ENCODE measurements around the gene COIL.

The COIL gene

DNA sequence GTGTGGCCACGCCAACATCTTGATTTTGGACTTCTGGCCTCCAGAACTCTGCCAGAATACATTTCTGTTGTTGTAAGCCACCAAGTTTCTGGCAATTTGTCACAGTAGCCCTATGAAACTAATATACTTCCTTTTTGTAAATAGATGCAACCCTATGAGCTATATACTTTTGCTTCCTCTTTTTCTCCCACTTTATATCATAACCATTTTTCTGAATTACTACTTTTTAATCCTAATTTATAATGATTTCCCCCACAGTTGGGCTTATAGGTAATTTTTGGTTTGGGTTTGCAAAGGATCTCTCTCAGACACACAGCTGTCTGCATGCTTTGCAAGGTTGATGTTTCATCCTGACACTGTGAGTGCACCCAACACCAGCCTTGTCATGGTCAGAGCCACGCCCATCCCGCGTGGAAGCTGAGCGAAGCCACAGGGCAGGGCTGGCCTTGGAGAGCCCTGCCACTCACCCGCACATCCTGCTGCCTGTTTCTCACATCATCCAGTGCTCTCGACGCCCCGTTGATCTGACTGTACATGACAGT, 52.8 kb downstream of the COIL start:
- no peak for DNase-seq (ENCODE audit: low read depth)

DNA sequence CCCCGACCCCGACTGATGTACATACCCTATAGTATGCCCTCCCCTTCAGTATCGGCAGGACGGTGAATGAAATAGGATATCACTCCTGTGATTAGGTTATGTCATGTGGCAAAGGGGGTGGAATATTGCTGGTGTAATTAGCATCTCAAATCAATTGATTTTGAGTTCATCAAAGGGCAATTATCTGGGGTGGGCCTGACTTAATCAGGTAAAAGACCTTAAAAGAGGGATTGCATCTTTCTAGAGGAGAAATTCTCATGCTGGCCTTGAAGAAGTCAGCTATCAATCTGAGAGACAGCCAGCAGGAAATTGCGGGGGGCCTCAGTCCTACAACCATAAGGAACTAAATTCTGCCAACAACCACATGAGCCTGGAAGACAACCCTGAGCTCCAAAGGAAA, 57.3 kb downstream of the COIL start:
- no peak for DNase-seq (ENCODE audit: low read depth)

- no peak for DNase-seq (ENCODE audit: low read depth)
Measured at GRCh38 chr17:56902348-56902747, 58.5 kb downstream of the COIL start.

DNA sequence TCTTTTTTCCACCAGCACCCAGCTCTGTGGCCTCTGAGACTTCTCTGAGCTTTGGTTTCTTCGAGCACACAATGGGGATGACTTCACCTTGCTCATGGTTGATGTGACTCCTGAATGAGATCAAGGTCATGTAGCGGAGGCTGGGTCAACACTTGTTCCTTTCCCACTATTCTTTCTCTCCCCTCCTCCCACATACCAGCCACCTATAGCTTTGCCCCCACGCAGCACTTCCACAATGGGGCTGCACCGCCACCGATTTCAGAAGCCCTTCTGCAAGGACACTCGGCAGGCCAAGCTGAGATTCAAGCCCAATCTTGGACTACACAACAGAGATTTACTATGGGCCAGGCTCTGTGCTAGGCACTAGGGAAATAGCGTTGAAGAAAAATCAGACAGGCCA, 61.4 kb downstream of the COIL start:
- DNase-seq (ENCODE audit: low read depth) = no peak

- DNase-seq (ENCODE audit: low read depth) = no peak
Measured at GRCh38 chr17:56898874-56899273, 62.0 kb downstream of the COIL start.

DNA sequence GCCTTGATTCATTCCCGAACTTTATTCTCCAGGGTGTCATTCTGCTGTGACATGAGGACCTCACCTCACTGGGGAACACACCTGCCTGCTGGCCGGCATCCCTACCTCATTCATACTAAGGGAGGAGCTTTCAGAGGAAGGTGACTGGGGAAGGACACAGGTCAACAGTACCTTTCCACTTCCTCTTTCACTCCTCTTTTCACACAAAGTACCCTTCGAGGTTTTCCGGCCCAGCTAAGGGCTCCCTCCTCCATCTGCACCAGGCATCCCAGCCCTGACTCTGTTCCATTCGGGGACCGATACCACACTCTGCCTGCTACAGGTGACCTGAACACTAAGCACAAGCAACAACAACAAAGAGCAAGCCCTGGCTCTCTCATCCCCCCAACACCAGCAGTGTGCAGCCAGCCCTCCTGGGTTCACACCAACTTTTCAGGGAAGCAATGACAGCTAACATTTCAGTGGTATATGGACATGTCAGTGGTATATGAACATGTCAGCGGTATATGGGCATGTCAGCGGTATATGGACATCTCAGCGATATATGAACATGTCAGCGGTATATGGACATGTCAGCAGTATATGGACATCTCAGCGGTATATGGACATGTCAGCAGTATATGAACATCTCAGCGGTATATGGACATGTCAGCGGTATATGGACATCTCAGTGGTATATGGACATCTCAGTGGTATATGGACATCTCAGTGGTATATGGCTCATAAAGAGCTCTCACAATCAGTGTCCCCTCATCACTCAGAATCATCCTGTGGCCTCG, 63.0 kb downstream of the COIL start:
- no peak for DNase-seq (ENCODE audit: low read depth)

GRCh38 chr17:56896968-56897359, 63.9 kb downstream of the COIL start:
- no peak for DNase-seq (ENCODE audit: low read depth)

DNA sequence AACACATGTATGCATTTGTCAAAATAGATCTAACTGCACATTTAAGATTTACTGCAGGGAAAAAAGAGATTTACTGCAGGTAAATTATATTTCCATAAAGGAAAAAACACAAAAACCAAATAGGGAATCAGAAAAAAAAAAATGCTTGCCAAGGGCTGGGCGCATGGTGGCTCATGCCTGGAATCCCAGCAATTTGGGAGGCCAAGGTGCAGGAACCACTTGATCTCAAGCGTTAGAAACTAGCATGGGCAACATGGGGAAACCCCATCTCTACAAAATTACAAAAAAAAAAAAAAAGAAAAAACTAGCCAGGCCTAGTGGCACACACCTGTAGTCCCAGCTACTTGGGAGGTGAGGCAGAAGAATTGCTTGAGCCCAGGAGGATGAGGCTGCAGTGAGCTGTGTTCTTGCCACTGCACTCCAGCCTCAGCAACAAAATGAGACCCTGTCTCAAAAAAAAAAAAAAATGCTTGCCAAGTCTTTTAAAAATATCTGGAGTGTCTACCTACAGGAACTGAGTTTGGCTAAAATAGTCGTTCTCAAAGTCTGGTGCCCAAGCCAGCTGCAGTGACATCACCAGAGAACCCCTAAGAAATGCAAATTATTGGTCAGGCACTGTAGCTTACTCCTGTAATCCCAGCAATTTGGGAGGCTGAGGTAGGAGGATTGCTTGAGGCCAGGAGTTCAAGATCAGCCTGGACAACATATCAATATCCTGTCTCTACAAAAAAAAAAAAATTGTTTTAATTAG, 64.5 kb downstream of the COIL start:
- DNase-seq (ENCODE audit: low read depth) = no peak

DNA sequence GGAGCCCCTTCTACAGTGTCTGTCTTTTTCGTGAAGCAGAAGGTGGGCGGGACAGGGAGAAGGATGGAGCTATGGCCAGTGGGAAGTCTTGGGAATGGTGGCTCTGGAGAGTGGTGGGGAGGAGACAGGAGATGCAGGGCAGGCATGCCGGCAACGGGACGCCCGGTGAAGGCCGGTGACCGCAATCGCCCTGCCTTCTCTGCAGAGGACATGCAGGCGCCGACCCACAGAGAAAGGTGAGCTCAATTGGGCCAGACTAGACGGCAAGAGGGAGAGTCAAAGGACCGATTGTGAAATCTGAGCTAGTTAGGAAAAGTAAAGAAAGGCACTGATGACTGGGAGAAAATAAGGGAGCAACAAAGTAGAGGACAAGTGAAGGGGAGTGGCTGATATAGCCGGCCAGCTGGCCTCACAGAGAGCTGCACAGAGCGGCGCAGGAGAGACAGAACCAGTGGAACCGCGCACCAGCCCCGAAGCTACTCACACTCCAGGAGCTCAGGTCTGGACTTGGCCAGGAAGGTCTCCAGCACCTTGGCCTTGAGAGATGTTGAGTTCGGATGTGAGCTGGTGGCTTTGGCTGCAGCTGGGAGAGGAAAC, 65.9 kb downstream of the COIL start:
- DNase-seq (ENCODE audit: low read depth) = no peak

- no peak for DNase-seq (ENCODE audit: low read depth)
Measured at GRCh38 chr17:56893503-56893902, 67.3 kb downstream of the COIL start.

DNA sequence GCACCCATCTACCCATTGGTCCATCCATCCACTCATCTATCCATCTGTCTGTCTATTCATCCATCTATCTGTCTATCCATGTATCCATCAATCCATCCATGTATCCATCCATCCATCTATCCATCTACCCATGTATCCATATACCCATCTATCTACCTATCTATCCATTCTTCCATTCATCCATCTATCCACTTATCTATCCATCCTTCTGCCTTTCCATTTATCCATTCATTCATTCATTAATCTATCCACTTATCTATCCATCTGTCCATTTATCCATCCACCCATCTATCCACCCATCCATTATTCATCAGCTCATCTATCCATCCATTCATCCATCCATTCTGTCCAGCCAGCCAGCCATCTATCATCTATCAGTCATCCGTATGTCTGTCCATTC, 68.5 kb downstream of the COIL start:
- no peak for DNase-seq (ENCODE audit: low read depth)

DNA sequence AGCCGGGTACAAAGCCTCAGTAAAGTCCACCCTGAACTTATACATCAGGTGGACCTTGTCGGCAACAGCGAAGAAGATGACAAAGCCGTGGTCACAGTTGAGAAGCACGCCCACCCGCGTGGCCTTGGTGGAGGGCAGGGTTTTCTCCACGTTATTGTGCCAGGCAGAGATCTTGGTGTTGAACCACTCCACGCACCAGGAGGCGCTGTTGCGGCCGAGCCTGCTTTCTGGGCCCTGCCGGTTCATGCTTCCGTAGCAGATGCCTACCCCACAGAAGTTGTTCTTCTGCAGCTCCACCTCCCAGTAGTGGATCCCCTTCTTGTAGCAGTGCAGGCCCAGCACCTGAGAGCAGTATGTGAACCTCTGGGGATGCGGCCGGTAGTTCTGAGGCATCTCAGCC, 69.1 kb downstream of the COIL start:
- DNase-seq (ENCODE audit: low read depth) = no peak

DNA sequence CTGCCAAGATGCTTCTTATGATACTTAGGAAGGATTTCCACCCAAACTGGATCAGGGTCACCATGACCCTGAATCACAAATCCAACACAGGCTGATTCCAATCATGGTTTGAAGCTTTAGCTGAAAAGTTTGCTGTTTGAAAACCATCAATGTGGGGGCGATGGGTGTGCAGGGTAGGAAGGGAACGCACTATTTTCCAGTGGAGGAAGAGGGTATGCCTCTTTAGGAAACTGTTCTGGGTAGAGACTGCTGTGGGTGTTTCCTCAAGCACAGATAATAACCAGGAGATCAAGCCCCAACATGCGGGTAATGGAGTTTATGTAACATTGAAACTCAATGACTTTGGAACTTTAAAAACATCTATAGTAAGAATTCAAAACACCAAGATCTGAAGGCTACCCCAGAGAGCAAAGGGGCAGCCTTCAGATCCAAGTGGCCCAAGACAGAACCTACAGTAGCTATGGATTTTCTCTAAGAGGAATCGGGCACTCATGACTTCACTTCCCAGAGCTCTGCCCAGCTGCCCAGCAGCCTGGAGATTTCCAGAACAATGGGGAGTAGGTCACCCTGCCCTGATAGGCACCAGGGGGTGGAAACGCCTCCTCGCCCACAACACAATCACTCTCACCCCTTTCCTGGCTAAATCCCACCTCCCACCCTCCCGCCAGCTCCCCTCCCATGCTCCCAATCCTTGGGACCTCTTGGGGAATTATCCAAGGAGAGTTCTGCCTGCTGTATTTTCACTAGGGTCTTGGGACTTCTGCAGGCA, 69.8 kb downstream of the COIL start:
- DNase-seq (ENCODE audit: low read depth) = no peak

DNA sequence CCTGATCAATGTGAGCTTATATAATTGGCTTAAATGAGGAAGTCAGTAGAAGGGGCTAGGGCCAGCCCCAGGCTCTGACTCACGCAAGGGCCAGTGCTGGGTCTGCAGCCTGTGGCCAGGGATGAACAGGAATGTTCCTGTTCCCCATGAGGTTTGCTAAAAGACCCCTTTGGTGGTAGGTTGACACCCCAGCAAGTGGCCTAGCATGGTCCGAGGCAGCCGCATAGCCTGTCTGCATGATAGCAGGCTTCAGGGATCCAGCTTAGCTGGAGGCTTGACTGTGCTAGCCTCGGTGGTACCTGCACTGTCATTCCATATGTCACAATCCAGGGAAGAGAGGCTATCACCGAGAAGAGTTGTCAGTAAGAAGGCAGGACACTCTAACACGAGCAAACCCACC, 70.5 kb downstream of the COIL start:
- DNase-seq (ENCODE audit: low read depth) = no peak

All from stimulated activated CD8-positive, alpha-beta memory T cell treated with anti-CD3 and anti-CD28 coated beads, Interleukin-15, amount 100 ng/mL, for 24 hours (primary cell).